ENCODE results near the gene IQGAP2.

Gene IQGAP2, protein sequence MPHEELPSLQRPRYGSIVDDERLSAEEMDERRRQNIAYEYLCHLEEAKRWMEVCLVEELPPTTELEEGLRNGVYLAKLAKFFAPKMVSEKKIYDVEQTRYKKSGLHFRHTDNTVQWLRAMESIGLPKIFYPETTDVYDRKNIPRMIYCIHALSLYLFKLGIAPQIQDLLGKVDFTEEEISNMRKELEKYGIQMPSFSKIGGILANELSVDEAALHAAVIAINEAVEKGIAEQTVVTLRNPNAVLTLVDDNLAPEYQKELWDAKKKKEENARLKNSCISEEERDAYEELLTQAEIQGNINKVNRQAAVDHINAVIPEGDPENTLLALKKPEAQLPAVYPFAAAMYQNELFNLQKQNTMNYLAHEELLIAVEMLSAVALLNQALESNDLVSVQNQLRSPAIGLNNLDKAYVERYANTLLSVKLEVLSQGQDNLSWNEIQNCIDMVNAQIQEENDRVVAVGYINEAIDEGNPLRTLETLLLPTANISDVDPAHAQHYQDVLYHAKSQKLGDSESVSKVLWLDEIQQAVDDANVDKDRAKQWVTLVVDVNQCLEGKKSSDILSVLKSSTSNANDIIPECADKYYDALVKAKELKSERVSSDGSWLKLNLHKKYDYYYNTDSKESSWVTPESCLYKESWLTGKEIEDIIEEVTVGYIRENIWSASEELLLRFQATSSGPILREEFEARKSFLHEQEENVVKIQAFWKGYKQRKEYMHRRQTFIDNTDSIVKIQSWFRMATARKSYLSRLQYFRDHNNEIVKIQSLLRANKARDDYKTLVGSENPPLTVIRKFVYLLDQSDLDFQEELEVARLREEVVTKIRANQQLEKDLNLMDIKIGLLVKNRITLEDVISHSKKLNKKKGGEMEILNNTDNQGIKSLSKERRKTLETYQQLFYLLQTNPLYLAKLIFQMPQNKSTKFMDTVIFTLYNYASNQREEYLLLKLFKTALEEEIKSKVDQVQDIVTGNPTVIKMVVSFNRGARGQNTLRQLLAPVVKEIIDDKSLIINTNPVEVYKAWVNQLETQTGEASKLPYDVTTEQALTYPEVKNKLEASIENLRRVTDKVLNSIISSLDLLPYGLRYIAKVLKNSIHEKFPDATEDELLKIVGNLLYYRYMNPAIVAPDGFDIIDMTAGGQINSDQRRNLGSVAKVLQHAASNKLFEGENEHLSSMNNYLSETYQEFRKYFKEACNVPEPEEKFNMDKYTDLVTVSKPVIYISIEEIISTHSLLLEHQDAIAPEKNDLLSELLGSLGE (N-terminal part only)

GRCh38 chr5:76402886-76403765, at the start of gene IQGAP2:
Gene IQGAP2, plus strand, starts transcription at chr5:76403285. Its CDS starts 261 bp downstream, at chr5:76403546.
- DNase-seq (ENCODE audit: low spot score), result peak; percentile 87

- no peak for DNase-seq (ENCODE audit: low spot score)
These were observed 46.2 kb upstream of the IQGAP2 start for GRCh38 chr5:76356887-76357286.

DNA sequence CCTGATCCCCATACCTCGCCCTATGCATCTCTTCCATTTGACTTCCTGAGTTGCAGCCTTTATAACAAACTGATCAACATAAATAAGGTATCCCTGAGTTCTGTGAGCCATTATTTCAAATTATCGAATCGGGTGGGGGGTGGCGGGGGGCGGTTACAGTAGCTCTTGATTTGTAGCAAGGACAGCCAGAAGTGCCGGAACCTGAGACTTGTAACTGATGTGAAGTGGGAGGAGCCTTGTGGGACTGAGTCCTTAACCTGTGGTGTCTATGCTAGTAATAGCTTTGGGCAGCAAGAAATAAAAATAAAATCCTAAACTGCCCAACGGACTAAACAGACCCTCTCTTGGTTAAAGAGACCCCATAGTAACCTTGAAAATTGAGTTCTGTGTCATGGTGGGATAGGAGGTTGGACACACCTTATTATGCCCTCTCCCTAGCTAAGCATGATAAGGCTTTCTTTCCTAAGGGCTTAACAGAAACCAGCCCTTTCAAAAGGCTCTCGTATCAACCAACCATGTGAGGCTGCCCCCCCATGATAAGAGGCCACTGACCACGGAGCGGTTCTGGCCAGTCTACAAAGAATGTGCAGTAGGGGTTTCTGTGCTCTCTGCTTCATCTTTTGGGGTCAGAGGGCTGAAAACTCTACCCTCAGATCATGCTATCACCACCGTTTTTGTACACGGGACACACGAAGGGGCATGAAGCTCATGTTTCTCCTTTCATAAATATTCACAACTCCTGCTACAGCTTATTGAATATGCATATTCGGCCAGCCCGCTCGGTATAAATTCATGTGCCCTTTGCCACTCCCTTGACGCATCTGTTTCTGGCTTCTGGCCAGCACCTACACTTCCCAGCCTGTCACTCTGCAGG, 39.5 kb upstream of the IQGAP2 start:
- DNase-seq (ENCODE audit: low spot score), result peak; percentile 77

DNA sequence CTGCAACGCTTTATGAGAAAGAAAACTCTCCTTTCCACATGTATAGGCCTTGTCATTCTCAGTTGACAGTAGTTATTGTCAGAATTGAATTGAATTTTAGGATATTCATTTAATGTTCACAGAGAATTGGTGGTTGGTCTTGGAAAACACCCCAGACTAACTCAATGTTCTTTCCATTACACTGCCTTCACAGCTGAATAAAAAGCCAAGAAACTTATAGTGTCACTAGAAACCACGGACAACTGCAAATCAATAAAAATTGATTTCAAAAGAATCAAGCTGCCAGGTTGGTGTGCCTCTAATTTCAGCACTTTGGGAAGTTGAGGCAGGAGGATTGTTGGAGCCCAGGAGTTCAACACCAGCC, 38.9 kb upstream of the IQGAP2 start:
- no peak for DNase-seq (ENCODE audit: low spot score)

DNA sequence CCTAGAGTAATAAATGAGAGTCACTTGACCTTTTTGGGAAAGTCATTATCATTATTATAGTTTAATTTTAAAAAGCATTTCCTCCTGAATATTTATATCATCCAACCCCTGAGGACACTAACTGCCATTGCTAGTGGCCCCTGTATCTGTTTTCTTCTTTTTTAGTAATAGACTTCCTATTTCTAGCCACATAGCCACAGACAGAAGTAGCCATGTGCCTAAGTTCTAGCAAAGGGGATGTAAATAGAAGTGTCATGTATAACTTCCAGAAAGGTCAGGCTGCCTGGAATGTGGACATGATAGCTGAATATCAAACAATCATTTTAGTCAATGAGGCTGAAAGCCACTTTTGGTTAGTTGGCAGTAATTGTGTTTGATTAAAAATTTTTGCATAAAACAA, 37.5 kb upstream of the IQGAP2 start:
- no peak for DNase-seq (ENCODE audit: low spot score)

GRCh38 chr5:76366596-76366995, 36.5 kb upstream of the IQGAP2 start:
- no peak for DNase-seq (ENCODE audit: low spot score)

- no peak for DNase-seq (ENCODE audit: low spot score)
These were observed 35.3 kb upstream of the IQGAP2 start for GRCh38 chr5:76367623-76368371.

- peak; percentile 57 for DNase-seq (ENCODE audit: low spot score)
These were observed 34.1 kb upstream of the IQGAP2 start for GRCh38 chr5:76368941-76369340.

DNA sequence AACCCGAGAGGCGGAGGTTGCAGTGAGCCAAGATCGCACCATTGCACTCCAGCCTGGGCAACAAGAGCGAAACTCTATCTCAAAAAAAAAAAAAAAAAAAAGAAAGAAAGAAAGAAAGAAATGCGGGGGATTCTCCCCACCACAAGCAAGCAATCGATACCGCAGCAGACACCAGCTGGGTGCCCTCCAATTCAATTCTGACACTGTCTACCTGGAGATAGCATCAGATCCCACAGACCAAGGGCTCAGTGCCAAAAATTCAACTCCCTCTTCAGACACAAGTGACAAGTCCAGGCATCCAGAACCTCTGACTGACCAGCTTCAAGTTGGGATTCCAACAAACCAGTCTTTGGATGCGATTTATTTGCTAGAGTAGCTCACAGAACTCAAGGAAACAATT, 33.4 kb upstream of the IQGAP2 start:
- DNase-seq (ENCODE audit: low spot score), result peak; percentile 54

DNA sequence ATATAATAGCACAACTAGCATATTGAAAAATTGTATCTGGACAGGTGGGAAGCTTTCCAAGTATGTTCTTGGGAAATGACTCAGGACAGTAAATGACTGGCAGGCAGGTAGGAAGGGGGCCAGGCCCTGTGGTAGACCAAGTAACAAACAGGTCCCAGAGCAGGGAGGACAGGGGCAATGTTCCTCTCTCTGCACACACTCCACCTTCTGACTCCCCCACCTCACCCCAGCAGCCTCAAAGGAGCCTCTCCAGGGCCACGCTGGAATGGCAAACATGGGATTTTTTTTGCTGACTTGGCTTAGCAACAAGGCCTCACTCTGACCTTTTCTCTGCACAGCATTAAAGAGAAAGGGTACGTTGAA, 31.1 kb upstream of the IQGAP2 start:
- peak; percentile 52 for DNase-seq (ENCODE audit: low spot score)

DNA sequence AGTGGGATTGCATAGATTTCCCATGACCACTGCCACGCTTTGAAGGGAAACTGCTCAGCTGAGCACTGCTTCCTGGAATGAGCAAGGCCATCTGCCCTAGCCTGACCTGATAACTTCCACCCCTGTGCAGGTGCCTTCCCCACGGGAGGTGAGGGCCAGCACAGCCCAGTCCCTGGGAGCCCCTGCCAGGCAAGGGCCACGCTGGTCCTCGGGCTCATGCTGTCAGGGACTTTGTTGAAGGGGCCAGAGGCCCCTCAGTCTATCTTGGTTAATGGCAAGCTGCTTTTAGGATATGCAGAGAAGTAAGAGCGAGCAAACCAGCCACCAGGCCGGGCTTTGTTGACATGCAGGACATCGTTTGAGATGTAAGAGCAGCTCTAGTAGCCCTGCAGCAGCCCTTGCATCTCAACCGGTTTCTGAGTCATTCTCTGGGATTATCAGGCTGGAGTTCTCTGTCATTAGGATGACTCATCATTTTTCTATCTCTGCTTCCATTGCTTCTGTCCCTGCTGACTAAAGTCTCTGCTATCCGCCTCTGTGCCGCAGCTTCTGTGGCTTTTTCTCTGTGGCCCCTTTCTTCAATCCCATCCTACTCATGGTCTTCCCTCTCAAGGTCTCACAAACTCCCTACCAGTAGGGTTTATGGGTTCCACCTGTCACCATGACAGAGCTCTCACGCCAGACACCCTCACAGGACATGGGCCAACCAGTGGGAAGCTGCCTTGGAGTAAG, 30.6 kb upstream of the IQGAP2 start:
- peak; percentile 90 for DNase-seq (ENCODE audit: low spot score)

GRCh38 chr5:76376148-76376865, 26.8 kb upstream of the IQGAP2 start:
- no peak for DNase-seq (ENCODE audit: low spot score)

DNA sequence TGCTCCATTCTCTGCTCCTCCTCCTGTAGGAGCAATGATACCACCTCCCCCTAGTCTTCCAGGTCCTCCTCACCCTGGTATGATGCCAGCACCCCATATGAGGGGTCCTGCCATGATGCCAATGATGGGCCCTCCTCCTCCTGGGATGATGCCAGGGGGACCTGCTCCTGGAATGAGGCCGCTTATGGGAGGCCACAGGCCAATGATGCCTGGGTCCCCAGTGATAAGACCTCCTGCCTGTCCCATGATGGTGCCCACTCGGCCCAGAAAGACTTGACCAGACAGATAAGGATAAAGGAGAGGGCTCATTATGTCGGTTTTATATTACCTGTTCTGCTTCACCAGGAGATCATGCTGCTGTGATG, 26.2 kb upstream of the IQGAP2 start:
- no peak for DNase-seq (ENCODE audit: low spot score)

GRCh38 chr5:76378355-76378754, 24.7 kb upstream of the IQGAP2 start:
- no peak for DNase-seq (ENCODE audit: low spot score)

DNA sequence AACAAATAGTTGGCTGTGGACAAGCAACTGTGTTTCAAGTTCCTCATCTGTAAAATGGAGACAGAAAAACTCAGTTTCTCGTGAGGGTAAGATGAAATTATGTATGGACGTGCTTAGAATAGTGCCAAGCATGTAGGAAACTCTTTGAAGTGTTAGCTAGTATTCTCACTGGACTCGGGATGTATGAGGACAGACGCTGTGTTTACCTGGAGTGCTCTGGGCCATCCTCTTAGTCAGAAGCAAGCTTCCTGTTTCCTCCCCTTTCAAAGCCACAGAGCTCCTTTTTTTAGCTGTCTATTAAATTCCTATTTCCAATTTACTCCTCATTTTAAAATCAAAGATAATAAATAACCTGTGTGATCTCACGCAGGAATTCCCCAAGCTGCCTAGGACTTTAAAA, 23.8 kb upstream of the IQGAP2 start:
- DNase-seq (ENCODE audit: low spot score), result no peak

DNA sequence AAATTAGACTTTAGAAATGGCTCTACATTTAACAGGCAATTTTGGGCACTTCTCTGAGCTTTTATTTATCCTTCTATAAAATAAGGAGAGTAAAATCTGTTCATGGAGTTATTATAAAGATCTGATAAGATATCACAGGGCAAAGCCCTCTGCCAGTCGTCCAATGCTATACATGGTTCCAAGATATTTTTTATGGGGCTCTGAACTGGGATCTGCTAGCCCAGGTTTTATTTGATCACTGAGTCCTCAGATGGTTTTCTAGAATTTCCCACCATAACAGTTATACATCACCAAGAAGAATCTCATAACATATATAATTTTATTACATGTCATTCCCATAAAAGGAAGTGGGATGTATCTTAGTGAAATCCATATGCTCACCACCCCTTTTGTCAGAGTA, 23.2 kb upstream of the IQGAP2 start:
- no peak for DNase-seq (ENCODE audit: low spot score)

DNA sequence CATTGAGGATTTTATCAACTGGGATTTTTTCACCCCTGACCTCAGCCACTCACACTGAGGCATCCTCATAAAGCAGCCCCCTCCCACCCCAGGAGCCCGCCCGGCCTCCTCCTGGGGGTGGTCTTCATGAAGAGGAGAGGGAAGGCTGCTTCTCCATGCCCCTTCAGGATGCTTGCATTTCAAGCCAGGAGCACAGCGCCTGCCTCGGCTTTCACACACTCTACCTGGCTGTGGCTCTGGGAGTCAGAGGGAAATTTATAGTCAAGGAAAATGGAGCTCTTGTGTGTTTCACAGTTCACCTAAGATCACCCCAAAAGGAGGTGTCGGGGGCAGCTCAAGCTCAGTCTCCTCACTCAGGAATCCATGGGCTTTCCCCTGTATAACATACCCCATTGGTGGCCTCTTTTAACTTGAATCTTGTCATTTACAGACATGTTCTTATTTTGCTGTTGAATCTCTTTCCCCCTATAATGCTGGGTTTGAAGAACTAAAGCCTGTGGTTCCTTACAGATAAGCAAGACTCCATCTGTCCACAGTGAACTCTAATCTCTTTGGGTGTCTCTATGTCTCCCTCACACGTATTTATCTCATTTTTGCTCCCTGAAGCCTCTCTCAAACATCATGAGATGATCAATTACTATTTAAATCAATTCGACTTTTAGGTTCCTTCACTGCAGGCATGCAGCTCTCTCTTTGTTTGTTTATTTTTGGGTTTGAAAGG, 22.6 kb upstream of the IQGAP2 start:
- DNase-seq (ENCODE audit: low spot score), result no peak

Measured in LoVo (cell line).